MCF 10A (cell line): ENCODE data around the gene ANKRD44. TPM values are rescaled to one million over a fixed set of nuclear protein-coding genes. Genes with fewer than 3 reads are reported as not detected.

Source experiments
- BruUV-seq: library from RNA; stranded (reverse); fragments of 400-500 nt; replicated peaks from 2 replicates; lab custom pipeline; 2021; lab: Mats Ljungman, UMichigan
- CTCF ChIA-PET: fragments of 300-600 bp; sonication (Branson Sonifier 250); formaldehyde crosslinking; extraction: SDS; loops from one replicate; lab custom pipeline; 2021; ENCODE audit warnings: antibody characterized with exemption, inconsistent platforms; lab: Yijun Ruan, JAX
- POLR2A ChIA-PET: fragments of 300-600, 350-650 bp; sonication (Branson Sonifier 250); formaldehyde crosslinking; extraction: SDS; loops from one replicate; lab custom pipeline; 2020; ENCODE audit warnings: antibody characterized with exemption, inconsistent platforms; lab: Yijun Ruan, JAX
- DNase-seq: peaks from one replicate; pipeline ENCODE4 v3.0.0-alpha.2; 2018; ENCODE audit not compliant: unreplicated experiment
- H3K27ac Mint-ChIP-seq: one replicate; pipeline ENCODE4 v1.8.0; 2022; ENCODE audit warnings: mild to moderate bottlenecking, low read depth, mixed read lengths; ENCODE audit not compliant: unreplicated experiment
- H3K27me3 Mint-ChIP-seq: one replicate; pipeline ENCODE4 v1.8.0; 2022; ENCODE audit warnings: mixed read lengths; ENCODE audit not compliant: insufficient read depth, unreplicated experiment
- H3K36me3 Mint-ChIP-seq: one replicate; pipeline ENCODE4 v1.8.0; 2022; ENCODE audit warnings: mild to moderate bottlenecking, moderate library complexity, mixed read lengths; ENCODE audit not compliant: insufficient read depth, unreplicated experiment
- H3K4me1 Mint-ChIP-seq: one replicate; pipeline ENCODE4 v1.8.0; 2022; ENCODE audit warnings: mixed read lengths; ENCODE audit not compliant: insufficient read depth, unreplicated experiment
- H3K4me3 Mint-ChIP-seq: one replicate; pipeline ENCODE4 v1.8.0; 2022; ENCODE audit warnings: mild to moderate bottlenecking, moderate library complexity, mixed read lengths; ENCODE audit not compliant: unreplicated experiment
- H3K9me3 Mint-ChIP-seq: one replicate; pipeline ENCODE4 v1.8.0; 2022; ENCODE audit warnings: mixed read lengths; ENCODE audit not compliant: unreplicated experiment
- intact Hi-C: fragments of 100-400 bp; cut with micrococcal nuclease; formaldehyde crosslinking; loops from 2 replicates; pipeline ENCODE4 v1.14.1; 2022
- total RNA-seq: library from RNA; stranded (reverse); gene quantifications from 2 replicates; pipeline ENCODE4 v1.2.3, GENCODE V29; 2022
- TF ChIP-seq, protein P1 (sequence below): fragments of 200-600 bp; IDR thresholded peaks from one replicate; pipeline ENCODE4 v1.8.0; 2022; ENCODE audit warnings: antibody characterized with exemption, mild to moderate bottlenecking; ENCODE audit not compliant: unreplicated experiment

ANKRD44 gene
- total RNA-seq, 1 experiment from 2014 or later, result 6.9 TPM

DNA sequence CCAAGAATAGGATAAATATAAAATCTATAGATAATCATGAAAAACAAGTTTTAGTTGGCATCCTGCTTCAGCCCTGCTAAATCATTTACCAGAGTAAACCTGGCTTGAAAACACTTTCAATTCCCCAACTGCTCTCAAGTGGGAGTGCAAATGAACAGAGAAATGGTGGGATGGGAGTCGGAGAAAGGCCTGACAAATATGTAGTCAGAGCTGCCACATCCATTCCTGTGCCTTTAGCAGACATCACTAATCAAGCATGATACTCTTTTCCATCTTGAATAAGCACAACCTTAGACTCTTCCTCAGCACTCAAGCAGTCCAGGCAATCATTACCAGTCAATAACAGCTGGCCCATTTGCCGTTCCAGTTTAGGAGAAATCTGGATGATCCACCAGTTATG is 101.3 kb downstream of the ANKRD44 start:
- ChIA-PET POLR2A (no interaction called here), CTCF (interaction anchor here (1.3 kb wide), 1 partner anchor 102 kb away, joined by 3 read pairs; no protein-coding TSS in a partner anchor)
- Mint-ChIP-seq H3K4me3 (no peak overlapping the region), H3K27ac (no peak overlapping the region), H3K27me3 (no peaks in the 10 kb centered on the region), H3K4me1 (no peaks in the 10 kb centered on the region), H3K36me3 (no peaks in the 10 kb centered on the region), H3K9me3 (no peaks in the 10 kb centered on the region)
- TF ChIP-seq, protein P1, sequence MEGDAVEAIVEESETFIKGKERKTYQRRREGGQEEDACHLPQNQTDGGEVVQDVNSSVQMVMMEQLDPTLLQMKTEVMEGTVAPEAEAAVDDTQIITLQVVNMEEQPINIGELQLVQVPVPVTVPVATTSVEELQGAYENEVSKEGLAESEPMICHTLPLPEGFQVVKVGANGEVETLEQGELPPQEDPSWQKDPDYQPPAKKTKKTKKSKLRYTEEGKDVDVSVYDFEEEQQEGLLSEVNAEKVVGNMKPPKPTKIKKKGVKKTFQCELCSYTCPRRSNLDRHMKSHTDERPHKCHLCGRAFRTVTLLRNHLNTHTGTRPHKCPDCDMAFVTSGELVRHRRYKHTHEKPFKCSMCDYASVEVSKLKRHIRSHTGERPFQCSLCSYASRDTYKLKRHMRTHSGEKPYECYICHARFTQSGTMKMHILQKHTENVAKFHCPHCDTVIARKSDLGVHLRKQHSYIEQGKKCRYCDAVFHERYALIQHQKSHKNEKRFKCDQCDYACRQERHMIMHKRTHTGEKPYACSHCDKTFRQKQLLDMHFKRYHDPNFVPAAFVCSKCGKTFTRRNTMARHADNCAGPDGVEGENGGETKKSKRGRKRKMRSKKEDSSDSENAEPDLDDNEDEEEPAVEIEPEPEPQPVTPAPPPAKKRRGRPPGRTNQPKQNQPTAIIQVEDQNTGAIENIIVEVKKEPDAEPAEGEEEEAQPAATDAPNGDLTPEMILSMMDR, result no peak
- DNase-seq, result no peak
- BruUV-seq, result no TSS peak
- intact Hi-C loops, result no loop called here

DNA sequence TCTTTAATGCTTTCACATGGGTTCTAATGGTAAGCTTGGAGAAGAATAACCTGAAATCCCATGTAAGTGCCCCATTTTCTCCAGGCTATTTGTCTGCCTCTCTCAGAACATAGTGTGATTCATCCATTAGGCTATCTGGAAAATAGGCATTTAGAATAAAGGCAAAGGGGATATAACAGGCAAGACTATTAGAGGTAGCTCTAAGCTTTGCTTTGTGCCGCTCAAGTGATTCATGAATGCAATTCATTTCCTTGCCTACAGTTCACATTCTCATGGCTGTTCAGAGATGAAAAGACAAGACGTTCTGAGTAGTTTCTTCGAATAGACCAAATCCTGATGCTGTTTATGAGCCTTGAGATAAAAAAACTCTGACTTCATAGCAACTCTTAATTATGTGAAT is 101.7 kb downstream of the ANKRD44 start:
- ChIA-PET CTCF (interaction anchor here (1.3 kb wide), 1 partner anchor 103 kb away, joined by 3 read pairs; no protein-coding TSS in a partner anchor), POLR2A (no interaction called here)
- intact Hi-C loops, result no loop called here
- TF ChIP-seq, protein P1, result no peak
- H3K27me3 Mint-ChIP-seq, result no peaks in the 10 kb centered on the region
- DNase-seq, result no peak
- no peak overlapping the region for H3K4me3 Mint-ChIP-seq
- no peak overlapping the region for H3K27ac Mint-ChIP-seq
- no TSS peak for BruUV-seq
- no peaks in the 10 kb centered on the region for H3K9me3 Mint-ChIP-seq
- no peaks in the 10 kb centered on the region for H3K4me1 Mint-ChIP-seq
- H3K36me3 Mint-ChIP-seq, result no peaks in the 10 kb centered on the region

DNA sequence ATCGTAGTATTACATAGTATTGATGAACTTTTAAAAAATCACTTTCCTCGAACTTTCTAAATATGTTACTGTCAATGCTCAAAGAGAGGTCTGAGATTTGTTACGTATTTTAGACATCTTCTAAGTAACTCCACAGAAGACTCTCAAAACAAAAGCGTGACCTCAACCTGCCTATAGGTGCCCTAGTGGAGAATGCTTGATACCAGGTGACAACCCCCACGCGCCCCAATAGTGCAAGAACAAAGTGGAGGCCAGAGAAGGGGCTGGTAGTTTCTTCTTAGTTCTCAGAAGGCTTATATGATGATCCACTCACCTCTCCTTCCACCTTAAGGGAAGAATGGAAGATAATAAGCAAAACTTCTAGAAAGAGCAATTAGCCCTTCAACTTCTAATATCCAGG is 102.6 kb downstream of the ANKRD44 start:
- ChIA-PET CTCF (interaction anchor here (1.5 kb wide), 1 partner anchor 16 kb away, joined by 3 read pairs; no protein-coding TSS in a partner anchor), POLR2A (no interaction called here)
- no peaks in the 10 kb centered on the region for H3K36me3 Mint-ChIP-seq
- TF ChIP-seq, protein P1, result no peak
- intact Hi-C loops, result no loop called here
- no TSS peak for BruUV-seq
- no peaks in the 10 kb centered on the region for H3K4me1 Mint-ChIP-seq
- no peaks in the 10 kb centered on the region for H3K9me3 Mint-ChIP-seq
- DNase-seq, result no peak
- no peaks in the 10 kb centered on the region for H3K27me3 Mint-ChIP-seq
- H3K4me3 Mint-ChIP-seq, result no peak overlapping the region
- no peak overlapping the region for H3K27ac Mint-ChIP-seq

DNA sequence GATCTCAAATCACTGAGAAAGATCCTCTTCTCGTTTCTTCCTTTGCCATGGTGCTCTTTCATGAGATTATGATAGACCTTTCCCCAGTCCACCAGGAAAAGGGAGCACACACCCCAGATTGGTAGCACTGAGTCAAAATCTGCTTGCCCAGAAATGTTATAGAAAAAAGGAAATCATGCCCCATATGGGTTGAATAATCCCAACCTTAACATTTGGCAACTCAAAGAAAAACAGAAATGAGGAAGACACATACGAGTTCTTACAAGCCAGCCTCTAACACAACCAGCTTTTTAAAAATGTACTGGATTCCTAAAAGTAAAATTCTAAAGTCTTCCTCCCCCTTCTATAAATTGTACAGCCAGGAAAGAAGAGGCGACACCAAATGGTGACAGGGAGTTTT is 103.0 kb downstream of the ANKRD44 start:
- DNase-seq, result no peak
- H3K4me1 Mint-ChIP-seq, result no peaks in the 10 kb centered on the region
- intact Hi-C loops, result no loop called here
- no peak overlapping the region for H3K4me3 Mint-ChIP-seq
- H3K27ac Mint-ChIP-seq, result peak overlapping the region; percentile 17
- ChIA-PET POLR2A (no interaction called here), CTCF (interaction anchor here (0.6 to 1.7 kb wide), 3 partner anchors 9 to 94 kb away, joined by 3 read pairs; no protein-coding TSS in a partner anchor)
- H3K9me3 Mint-ChIP-seq, result no peaks in the 10 kb centered on the region
- no peaks in the 10 kb centered on the region for H3K27me3 Mint-ChIP-seq
- TF ChIP-seq, protein P1, result no peak
- no TSS peak for BruUV-seq
- H3K36me3 Mint-ChIP-seq, result no peaks in the 10 kb centered on the region
